CMK (cell line): ENCODE measurements around the gene PHF2.

Experiments used
- DNase-seq: peaks from one replicate; pipeline ENCODE4 v3.0.0-alpha.2; 2010; ENCODE audit warnings: low read depth

The PHF2 gene

DNA sequence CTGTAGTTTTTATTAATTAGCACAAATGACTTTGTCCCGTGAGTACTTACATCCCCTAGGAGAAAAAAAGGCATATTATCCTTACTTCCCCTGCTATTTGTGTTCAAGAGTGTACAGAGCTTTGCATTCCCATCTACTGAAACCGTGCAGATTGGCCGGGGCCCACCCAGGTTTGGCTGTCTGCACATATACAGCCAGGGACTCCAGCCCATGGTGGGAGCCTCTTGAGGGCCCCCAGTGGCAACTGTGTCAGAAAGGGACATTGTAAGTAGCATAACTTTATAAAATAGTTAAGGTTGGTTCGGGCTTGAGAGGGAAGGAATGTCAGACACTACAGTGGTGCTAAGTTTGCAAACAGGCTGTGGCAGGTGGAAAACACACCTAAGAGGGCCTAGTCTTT lies 24.7 kb downstream of the PHF2 start:
- DNase-seq, result no peak

DNA sequence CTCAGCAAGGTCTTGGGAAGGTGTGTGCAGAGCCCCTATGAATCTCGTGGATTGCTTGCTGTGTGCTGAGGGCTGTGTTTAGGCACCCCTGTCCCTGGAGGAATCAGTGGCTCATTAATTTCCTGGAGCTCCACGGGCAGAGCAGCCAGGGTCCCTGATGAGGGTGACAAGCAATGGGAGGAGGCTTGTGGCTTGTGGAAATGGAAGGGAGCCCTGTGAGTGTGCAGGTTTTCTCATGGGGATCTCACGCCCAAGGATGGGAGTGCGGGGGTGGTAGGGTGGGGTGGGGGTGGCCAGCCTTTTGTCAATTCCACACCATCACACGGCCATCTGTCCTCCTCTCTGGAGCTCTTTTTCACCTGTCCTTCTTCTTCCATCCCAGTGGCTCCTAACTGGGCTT lies 25.3 kb downstream of the PHF2 start:
- DNase-seq, result no peak

DNA sequence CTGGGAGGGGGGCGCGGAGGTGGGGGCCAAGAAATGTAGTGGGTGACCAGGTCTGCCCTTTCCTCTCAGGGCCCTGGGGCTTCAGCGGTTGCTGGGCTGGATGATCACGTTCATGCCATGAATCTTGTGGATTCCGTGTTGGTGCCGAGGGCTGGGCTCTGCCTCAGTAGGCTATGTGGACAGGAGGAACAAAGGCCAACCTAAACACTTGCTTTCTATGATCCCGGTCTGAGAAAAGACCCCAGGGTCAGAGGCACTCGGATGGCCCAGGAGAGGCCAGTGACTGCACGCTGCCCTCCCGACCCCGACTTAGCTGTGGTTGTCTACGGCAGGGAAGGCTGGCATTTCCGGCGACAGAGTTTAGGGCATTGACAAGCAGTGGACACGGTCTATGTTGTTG lies 26.6 kb downstream of the PHF2 start:
- DNase-seq, result no peak

DNA sequence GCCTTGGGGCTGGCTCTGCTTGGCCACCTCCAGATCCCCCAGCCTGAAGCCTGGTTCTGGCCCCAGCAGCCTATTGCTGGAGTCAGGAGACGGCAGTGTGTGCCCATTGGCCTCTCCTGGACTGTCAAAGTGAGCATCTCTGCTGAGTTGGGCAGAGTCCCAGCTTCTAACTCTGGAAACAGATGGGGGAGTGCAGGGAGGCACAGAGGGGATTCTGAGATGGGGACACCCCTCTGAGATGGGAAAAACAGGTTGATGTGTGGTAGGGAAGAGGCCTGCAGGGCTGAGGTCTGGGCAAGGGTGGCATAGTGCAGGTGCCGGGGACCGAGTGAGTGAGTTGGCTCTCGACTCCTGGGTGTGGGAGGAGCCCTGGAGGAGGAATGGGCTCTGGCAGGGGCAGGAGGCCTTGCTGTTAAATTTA lies 27.5 kb downstream of the PHF2 start:
- no peak for DNase-seq

DNA sequence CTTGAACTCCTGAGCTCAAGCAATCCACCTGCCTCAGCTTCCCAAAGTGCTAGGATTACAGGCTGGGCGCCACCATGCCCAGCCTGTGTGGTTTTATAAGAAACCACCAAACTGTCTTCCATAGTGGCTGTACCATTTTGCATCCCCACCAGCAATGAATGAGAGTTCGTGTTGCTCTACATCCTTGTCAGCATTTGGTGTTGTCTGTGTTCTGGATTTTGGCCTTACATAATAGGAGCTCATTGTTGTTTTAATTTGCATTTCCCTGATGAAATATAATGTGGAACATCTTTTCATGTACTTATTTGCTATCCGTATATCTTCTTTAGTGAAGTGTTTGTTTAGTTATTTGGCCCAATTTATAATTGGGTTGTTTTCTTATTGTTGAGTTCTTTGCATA lies 29.8 kb downstream of the PHF2 start:
- DNase-seq, result no peak

DNA sequence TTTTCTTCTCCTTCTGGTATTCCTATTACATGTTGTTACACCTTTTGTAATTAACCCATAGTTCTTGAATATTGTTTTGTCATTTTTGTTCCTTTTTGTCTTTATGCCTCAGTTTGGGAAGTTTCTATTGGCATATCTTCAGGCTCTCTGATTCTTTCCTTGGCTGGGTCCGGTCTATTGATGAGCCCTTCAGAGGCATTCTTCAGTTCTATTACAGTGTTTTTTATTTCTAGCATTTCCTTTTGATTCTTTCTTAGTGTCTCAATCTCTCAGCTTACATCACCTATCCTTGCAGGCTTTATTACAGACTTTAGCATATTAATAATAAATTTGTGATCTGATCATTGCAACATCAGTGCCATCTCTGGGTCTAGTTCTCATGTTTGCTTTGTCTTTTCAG lies 33.8 kb downstream of the PHF2 start:
- no peak for DNase-seq

DNA sequence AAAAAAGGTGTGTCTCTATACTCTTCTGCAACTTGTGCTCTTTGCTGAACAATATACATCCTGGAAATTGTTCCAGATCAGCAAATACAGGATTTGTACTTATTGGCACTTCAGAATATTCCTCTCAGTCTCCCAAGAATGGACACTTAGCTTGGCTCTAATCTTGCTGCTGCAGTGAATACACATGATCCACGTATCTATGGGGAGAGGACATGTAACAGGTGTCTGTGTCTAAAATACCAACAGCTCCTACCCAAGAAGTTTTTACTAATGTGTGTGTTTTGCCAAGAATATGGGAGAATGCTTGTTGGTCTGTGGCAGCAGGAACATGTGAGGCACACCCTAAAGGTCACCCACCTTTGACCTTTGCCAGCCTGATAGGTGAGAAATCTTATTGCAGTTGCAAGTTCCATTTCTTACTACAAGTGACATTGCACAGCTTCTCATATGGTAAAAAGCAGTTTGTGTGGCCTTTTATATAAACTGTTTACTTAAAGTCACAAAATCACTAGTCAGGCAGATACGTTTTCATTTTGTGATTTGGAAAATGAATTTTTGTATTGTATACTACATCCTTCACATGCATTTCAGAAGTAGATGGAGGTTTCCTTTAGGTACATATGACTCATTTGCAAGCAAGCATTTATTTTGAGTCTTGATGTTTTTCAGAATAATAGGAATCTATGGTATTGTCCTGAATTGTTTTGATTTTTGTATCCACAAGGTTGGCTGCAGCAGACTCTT lies 35.8 kb downstream of the PHF2 start:
- DNase-seq, result no peak

DNA sequence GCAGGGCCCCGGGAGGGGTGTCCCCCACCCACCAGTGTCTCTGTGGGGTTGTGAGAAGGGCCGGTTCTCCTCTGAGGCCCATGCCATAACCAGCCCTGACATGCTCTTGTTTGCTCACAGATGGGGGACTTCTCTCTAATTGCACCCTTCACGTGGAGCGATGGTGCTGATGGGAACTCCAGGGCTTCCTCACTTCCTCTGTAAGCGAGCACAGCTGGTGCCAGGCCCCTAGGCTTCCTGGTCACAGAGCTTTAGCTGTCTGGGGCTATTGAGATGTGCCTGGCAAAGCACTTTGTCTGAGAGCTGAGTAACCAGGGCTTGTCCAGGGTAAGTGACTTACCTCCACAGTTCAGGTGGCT lies 36.4 kb downstream of the PHF2 start:
- DNase-seq, result no peak

DNA sequence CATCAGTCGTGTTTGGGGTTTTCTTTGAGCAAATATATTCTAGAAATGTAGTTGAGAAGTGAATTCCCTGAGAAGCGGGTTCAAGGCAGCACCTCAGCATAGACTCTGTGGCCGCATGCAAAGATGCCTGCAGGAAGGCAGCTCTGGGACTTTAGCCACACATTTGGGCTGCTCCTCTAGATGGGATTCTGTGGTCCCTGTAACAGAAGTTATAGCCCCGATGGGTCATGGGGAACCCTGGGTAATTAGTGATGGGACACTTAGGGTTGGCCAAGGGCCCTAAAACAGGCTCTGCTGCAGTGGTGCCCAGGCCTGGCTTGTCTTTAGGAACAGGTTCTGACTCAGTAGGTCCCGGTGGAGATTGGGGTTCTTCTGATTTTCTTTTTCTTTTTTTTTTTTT lies 36.8 kb downstream of the PHF2 start:
- no peak for DNase-seq

DNA sequence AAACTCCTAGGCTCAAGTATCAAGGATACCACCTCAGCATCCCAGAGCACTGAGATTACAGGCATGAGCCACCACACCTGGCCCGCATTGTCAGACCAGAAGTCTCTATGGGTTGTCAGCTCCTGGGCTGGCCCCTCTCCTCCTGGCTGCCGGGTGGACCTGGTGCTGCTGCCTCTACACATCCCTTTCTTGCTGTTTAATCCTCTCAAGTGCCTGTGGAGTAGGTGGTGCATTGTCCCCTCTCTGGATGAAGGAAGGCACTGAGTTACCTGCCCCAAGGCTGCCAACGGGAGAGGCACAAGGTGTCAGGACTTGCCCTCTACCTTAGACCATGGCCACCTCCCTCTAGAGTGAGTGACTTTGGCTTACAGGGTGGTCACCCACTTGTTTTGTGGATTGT lies 37.4 kb downstream of the PHF2 start:
- no peak for DNase-seq

DNA sequence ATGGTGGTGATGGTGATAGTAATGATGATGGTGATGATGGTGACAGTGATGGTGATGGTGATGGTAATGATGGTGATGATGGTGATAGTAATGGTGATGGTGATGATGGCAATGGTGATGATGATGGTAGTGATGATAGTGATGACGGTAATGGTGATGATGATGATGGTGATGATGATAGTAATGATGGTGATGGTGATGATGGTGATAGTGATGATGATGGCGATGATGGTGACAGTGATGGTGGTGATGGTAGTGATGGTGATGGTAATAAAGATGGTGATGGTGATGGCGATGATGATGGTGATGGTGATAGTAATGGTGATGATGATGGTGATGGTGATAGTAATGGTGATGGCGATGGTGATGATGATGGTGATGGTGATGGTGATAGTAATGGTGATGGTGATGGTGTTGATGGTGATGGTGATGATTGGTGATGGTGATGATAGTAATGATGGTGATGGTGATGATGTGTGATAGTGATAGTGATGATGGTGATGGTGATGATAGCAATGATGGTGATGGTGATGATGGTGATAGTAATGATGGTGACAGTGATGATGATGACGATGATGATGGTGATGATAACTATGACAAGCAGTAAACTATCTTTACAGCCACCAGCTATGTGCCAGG lies 38.6 kb downstream of the PHF2 start:
- no peak for DNase-seq

DNA sequence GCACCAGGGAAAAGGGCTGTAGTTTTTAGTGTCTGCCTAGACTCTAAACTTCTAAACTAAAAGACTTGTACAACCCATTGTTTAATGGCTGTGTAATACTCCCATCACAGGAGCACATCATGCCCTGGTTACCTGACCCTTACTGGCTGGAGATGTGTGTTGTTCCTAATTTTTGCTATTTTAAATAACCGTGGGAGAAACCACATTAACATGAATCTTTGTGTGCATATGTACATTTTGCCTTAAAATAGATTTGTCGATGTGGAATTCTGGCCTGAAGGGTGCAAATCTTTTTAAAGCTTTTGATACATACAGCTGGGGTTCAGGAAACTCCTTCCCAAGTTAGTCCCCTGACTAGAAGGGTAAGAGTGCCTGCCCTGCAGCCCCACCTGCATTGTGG lies 39.7 kb downstream of the PHF2 start:
- no peak for DNase-seq

DNA sequence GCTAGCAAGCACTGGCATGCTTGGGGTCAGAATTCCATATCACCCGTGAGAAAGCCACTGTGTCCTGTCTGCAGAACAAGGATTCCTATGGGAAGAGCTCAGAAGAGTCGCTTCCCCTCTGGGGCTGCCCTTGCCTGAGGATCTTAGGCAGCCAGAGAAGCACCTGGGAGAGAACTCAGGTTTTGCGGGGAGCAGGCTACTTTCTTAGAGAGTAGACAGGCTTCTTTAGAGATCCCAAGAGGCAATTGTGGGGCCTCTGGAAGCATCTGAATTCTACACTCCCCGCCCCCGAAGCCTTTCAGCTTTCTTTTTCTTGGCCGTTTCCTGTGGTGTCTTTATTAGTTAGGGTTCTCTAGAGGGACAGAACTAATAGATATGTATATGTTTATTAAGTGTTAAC lies 40.9 kb downstream of the PHF2 start:
- no peak for DNase-seq

DNA sequence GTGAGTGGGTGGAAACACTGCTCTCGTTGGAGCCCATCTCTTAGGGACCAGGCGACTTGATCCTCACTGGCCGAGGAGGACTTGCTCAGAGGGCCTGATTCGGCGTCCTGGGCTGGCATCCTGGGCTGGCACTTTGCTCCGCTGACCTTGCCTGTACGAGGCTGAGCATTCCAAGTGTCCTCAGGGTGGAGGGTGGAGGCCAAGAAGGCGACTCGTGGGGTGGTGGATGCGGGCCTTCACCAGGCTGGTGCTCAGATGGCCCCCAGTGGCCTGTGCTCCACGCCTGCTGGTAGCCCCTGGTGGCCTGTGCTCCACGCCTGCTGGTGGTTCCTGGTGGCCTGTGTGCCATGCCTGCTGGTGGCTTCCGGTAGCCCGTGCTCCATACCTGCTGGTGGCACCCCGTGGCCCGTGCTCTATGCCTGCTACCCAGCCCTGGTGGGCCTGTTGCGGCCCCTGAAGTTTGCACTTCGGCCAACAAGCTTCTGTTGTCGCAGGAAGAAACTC lies 42.9 kb downstream of the PHF2 start:
- DNase-seq, result no peak

DNA sequence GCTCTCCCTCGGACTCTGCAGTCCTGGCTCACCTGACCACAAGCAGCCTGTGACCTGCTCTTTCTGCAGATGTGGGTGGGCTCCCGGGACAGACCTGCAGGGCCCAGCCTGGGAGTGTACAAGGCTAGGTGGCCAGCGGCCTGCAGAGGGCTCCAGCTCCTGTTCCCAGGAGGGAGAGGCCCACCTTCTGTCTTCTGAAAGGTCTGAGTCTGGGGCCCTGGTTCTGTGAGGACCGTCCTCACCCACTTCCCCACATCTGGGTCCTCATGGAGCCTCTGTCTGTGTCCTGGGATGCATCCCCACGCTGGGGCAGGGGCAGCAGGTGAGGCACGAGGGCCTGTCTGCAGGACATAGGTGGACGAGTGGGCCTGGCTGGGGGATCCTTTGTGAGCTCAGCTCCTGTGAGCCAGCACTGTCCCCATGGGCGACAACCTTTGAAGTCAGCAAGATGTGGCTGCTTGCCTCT lies 43.7 kb downstream of the PHF2 start:
- no peak for DNase-seq

DNA sequence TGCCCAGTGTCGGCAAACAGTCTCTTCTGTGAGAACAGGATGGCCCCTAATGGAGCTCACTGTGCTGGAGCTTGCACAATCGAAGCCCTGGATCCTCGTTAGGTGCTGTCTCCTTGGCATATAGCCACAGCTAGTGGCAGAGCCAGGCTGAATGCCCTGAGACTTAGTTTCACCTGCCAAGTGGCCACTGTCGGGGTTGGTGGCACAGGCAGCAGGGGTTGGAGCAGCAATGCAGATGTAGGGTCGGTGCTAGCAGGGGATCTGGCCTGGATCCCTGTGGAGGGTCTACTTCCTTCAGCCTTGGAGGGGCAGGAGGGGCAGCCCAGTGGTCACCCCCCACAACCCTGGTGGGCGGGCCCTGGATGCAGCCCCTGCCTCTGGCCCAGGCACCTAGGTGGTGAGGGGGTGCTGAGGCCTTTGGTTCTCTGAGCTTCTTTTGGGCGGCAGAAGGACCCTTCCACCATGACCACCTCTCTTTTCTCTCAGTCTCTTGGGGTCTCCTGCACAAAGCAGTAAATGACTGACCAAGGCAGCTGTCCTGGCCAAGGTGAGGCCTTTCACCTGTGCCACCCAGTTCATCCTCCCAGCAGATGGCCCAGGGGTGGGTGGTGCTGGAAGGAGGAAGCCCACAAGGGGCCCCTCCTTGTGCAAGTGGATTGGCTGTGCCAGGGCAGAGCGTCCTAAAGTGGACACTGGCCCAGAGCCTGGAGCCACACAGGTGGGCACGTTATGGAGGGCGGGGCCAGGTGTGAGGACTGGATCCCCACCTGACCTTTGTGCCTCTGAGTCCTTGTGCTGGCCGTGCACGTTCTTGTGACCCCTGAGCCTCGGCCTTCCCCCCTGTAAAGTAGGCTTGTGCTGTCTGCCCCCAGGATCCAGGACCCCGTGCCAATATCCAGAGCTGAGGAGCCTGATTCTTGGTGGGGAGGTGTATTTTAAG lies 44.8 kb downstream of the PHF2 start:
- no peak for DNase-seq

DNA sequence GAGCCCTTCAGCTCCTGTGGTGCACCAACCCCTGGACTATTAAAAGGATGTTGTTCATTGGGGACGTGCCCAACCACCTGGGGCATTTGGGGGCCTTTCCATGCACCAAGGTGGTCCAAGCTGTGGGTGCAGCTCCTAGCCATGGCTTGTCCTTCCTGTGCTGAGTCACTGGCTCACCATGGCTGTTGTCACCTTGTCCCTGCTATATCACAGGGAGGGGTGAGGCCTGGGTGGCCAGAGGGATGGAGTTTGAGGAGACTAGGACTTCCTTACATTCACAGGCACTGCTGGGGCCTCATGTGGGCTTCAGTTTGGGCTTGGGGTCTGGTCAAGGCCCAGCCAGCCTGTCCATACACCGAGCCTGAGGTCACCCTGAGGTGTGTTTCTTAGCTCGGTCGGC lies 45.5 kb downstream of the PHF2 start:
- DNase-seq, result no peak

DNA sequence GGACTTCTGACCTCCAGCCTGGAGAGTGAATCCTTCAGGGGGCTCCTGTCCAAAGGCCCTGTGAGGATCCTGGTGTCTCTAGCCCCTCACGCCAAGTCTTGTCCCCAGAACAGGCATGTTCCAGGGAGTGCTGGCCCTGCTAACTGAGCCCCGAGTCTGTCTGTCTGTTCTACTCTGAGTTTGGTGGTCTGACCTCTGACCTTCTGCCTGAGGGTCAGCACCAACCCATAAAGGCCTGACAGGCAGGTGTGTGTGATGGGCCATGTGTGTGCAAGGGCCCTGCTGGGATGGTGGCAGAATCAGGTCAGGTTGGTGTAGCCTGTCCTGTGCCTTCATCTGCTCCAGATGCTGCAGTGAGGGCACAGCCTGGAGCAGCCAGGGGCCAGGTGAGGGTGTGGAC lies 46.3 kb downstream of the PHF2 start:
- no peak for DNase-seq

DNA sequence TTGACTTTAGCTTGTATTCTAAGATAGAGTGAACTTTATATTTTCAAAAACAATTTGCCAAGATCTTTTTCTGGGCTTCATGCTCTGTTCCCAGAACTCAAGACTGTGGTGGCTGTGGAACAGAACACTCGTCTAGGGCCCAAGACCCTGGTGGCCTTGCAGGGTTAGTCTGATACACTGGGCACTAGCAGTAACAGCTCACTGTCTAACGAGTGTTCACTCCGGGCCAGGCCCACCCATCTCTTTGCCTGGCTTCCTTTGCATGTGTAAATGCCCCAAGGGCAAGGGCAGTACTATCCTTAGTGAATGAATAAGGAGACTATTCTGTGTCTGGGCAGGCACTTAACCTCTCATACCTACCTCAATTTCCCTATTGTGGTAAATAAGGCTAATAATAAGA lies 47.4 kb downstream of the PHF2 start:
- no peak for DNase-seq

DNA sequence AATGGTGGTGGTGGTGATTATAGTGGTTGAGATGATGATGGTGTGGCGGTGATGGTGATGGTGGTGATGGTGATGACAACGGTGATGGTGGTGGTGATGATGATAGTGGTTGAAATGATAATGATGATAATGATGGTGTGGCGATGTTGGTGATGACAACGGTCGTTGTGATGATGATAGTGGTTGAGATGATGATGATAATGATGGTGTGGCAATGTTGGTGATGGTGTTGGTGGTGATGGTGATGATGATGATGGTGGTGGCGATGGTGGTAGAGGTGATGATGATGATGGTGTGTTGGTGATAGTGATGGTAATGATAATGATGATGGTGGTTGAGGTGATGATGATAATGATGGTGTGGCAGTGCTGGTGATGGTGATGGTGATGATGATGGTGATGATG lies 48.0 kb downstream of the PHF2 start:
- DNase-seq, result no peak

DNA sequence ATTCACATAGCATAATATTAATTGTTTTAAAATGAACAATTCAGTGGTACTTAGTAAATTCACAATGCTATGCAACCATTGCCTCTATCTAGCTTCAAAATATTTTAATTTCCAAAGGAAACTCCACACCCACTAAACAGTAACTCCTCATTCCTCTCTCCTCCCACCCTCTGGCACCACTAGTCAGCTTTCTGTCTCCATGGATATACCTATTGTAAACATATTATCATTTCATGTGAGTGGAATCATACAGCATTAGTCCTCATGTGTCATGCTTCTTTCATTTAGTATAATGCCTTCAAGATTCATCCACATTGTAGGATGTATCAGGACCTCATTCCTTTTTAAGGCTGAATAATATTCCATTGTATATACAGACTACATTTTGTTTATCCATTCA lies 48.6 kb downstream of the PHF2 start:
- DNase-seq, result no peak

DNA sequence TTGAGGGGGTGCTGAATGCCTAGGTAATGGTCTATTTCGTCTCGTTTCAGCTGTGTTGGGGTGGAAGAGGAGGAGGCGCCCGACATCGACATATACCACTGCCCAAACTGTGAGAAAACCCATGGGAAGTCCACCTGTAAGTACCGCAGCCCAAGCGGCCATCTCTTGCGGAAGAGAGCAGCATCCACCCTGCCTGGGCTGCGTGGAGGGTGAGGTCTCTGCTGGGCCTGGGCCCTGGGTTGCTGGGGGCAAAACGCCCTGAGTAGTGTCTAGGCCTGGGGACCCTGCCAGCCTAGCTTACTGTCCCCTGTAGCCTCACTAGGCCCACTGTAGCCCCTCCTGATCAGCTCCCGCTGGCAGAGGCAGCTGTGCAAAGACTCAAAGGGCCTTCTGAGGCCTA lies 53.5 kb downstream of the PHF2 start:
- no peak for DNase-seq
